ENCODE measurements around the gene WDR47.
"Not testable (repeated sequence)": the region's sequence is repeated elsewhere in the genome, so short reads cannot be mapped to it uniquely, and the experiment has no call there.

Gene WDR47

GRCh38 chr1:109059026-109059425, 17.1 kb upstream of the WDR47 start:
- DNase-seq = no peak
- in situ Hi-C loops (cut with MboI; ENCODE audit: low pct_unique_long_range_greater_than_20kb, low sequenced_read_pairs) = no loop called here

- no peak for DNase-seq
- in situ Hi-C loops (cut with MboI; ENCODE audit: low pct_unique_long_range_greater_than_20kb, low sequenced_read_pairs) = no loop called here
Observed at GRCh38 chr1:109056064-109056463, 14.2 kb upstream of the WDR47 start.

DNA sequence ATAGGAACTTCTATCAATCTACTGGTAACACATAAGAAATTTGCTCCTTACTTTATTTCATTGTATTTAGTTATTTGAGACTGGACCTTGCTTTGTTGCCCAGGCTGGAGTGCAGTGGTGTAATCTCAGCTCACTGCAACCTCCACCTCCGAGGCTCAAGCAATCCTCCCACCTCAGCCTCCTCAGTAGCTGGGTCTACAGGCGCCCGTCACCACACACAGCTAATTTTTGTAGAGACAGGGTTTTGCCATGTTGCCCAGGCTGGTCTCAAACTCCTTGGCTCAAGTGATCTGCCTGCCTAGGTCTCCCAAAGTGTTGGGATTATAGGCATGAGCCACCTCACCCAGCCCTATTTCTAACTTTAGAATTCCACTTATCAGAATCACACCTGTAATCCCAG, 10.2 kb upstream of the WDR47 start:
- in situ Hi-C loops (cut with MboI; ENCODE audit: low pct_unique_long_range_greater_than_20kb, low sequenced_read_pairs); DNase-seq: not testable (repeated sequence)

DNA sequence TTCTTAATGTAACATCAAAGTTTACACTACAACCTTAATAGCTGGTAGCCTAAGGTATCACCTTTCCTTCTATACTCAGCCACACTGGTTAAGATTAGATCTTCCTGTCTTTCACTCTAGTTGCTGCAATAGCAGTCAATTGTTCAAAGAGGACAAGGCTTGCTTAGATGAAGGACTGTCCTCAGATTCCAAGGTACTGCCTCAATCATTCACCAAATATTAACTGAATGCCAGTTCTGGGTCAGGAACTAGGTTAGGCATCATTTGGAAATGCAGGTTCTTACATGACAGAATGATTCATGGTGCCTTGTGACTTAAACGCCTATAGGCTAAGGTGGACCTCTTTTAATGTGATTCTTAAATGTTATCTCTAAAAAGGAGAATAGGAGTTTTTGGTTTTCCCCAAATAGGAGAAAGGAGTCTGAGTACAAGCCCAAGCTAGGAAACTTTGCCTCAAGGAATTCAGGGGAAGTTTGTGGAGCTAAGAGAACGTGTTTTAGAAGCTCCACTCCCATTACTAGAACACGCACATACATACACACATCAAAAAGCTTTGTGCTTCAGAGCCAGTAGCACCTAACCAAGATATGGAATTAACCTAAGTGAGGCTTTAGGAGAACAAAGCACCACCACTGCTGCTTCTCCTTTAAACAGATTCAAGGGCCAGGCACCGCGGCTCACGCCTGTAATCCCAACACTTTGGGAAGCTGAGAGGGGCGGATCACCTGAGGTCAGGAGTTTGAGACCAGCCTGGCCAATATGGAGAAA, 8.5 kb upstream of the WDR47 start:
- DNase-seq = no peak
- in situ Hi-C loops (cut with MboI; ENCODE audit: low pct_unique_long_range_greater_than_20kb, low sequenced_read_pairs) = no loop called here

GRCh38 chr1:109048335-109048734, 6.4 kb upstream of the WDR47 start:
- DNase-seq = no peak
- in situ Hi-C loops (cut with MboI; ENCODE audit: low pct_unique_long_range_greater_than_20kb, low sequenced_read_pairs) = no loop called here

DNA sequence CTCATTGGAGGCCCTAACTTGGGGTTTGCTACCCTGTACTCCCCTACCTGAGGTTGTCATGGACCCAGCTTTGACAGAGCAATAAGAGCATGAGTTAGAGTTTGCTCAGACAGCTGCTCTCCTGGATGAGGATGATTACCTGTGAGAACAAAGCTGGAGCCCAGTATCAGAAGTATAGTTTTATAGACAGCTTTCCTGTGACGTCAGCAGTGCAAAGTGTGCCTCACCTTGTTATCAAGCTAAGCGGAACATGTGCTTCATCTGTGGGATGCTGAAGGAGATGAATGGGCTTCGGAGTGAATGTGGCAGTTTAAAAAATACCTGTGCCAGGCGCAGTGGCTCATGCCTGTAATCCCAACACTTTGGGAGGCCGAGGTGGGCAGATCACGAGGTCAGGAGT, 5.4 kb upstream of the WDR47 start:
- in situ Hi-C loops (cut with MboI; ENCODE audit: low pct_unique_long_range_greater_than_20kb, low sequenced_read_pairs) = no loop called here

DNA sequence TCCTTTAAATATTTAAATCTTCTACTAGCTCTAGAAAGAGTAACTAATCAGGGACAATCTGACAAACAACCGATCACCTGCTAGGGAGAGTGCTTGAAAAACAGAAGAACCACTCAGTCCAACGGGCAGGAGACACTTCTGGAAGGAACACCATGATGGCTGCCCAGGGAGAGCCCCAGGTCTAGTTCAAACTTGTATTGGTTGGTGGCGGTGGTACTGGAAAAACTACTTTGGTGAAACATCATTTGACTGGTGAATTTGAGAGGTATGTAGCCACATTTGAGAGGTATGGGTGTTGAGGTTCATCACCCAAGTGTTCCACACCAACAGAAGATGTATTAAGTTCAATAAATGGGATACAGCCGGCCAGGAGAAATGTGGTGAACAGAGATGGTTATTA, 4.8 kb upstream of the WDR47 start:
- no peak for DNase-seq
- in situ Hi-C loops (cut with MboI; ENCODE audit: low pct_unique_long_range_greater_than_20kb, low sequenced_read_pairs) = no loop called here

More for the DNA sequence above, 5.4 kb upstream of the WDR47 start:
- no peak for DNase-seq

DNA sequence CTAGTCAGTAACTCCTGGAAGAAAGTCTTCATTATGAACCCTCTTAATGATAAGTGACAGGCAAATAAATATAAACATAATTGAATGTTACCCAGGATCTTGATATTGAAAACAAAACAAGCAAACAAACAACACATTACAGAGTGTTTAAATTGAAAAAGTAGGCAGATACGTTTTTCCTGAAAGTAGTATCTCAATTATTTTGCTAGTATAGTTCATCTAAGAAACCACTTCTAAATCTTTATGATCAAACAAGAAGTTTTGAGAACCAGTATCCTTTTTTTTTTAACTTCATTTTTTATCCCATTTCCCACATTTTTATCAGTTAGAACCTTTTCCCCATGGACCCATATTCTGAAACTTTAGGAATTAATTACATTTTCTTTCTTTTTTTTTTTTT, 3.7 kb upstream of the WDR47 start:
- in situ Hi-C loops (cut with MboI; ENCODE audit: low pct_unique_long_range_greater_than_20kb, low sequenced_read_pairs) = no loop called here
- no peak for DNase-seq

GRCh38 chr1:109040989-109041620, 797 bp downstream of the WDR47 start:
- in situ Hi-C loops (cut with MboI; ENCODE audit: low pct_unique_long_range_greater_than_20kb, low sequenced_read_pairs) = no loop called here
- peak; percentile 45 for DNase-seq

DNA sequence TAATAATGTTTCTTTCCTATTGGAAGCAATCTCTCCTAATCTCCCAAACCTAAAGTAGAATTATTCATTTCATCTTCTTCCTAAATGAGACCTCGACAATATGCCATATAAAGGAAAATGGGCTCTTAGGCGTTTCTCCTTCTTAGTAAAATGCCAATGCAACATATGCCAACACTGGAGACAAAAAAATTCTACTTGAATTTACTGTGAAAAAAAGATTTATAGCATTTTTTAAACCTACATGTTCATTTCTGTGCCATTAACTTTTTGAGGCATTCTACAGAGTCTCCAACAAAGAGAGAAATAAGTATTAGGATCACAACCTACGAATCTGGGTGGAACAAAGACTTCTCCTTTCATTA, 1.3 kb downstream of the WDR47 start:
- in situ Hi-C loops (cut with MboI; ENCODE audit: low pct_unique_long_range_greater_than_20kb, low sequenced_read_pairs) = no loop called here
- peak; percentile 36 for DNase-seq

DNA sequence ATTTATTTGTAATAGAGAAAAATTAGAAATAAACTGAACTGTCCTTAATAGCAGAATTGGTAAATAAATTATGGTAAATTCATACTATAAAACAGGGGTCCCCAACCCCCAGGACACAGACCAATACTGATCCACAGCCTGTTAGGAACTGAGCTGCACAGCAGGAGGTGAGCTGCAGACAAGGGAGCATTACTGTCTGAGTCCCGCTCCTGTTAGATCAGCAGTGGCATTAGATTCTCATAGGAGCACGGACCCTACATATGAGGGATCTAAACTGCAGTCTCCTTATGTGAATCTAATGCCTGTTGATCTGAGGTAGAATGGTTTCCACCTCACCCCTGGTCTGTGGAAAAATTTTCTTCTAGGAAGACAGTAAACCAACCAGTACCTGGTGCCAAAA, 7.5 kb downstream of the WDR47 start:
- DNase-seq = no peak
- in situ Hi-C loops (cut with MboI; ENCODE audit: low pct_unique_long_range_greater_than_20kb, low sequenced_read_pairs) = no loop called here

GRCh38 chr1:109029493-109029892, 12.4 kb downstream of the WDR47 start:
- DNase-seq; in situ Hi-C loops (cut with MboI; ENCODE audit: low pct_unique_long_range_greater_than_20kb, low sequenced_read_pairs): not testable (repeated sequence)

DNA sequence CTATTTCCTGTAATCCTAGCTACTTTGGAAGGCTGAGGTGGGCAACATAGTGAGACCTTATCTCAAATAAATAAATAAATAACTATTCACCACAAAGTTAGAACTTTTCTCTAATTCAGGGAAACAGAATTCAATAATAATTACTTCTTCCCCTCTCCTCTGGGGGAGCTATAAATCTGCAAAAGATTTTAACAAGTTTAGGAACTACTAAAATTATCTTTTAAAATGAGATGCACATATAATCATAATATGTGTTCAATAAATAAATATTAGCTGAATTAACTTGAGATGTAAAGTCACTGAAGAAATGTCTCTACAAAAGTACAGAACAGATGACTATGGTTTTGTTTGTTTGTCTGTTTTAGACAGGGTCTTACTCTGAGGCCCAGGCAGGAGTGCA, 14.1 kb downstream of the WDR47 start:
- in situ Hi-C loops (cut with MboI; ENCODE audit: low pct_unique_long_range_greater_than_20kb, low sequenced_read_pairs) = no loop called here
- peak; percentile 17 for DNase-seq

DNA sequence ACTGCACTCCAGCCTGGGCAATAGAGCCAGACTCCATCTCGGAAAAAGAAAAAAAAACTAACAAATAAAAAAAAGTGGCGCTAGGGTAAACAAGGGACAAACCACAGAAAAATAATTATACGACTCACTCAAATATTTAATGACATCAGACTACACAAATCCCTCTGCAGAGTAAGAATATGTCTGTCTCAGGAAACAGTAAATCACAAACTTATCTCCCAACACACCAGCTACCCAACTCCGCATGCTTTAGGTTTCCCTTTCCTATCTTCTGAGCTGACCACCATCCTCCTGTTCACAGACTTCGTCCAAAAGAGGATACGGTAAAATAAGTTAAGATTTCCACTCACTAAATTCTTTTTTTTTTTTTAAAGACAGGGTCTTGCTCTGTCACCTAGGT, 16.2 kb downstream of the WDR47 start:
- in situ Hi-C loops (cut with MboI; ENCODE audit: low pct_unique_long_range_greater_than_20kb, low sequenced_read_pairs) = no loop called here
- DNase-seq = no peak

- DNase-seq = no peak
- in situ Hi-C loops (cut with MboI; ENCODE audit: low pct_unique_long_range_greater_than_20kb, low sequenced_read_pairs) = no loop called here
Observed at GRCh38 chr1:109024646-109025045, 17.3 kb downstream of the WDR47 start.

- in situ Hi-C loops (cut with MboI; ENCODE audit: low pct_unique_long_range_greater_than_20kb, low sequenced_read_pairs) = no loop called here
- no peak for DNase-seq
Observed at GRCh38 chr1:109020693-109021257, 21.1 kb downstream of the WDR47 start.

DNA sequence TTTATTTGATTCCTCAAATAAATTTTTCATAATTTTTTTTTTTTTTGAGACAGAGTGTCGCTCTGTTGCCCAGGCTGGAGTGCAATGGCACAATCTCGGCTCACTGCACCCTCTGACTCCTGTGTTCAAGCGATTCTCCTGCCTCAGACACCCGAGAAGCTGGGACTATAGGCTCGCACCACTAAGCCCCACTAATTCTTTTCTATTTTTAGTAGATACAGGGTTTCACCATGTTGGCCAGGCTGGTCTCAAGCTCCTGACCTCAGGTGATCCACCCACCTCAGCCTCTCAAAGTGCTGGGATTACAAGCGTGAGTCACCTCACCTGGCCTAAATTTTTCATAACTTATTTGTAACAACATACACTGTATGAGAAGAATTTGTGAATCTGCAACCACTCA, 24.2 kb downstream of the WDR47 start:
- DNase-seq; in situ Hi-C loops (cut with MboI; ENCODE audit: low pct_unique_long_range_greater_than_20kb, low sequenced_read_pairs): not testable (repeated sequence)

- DNase-seq = no peak
- in situ Hi-C loops (cut with MboI; ENCODE audit: low pct_unique_long_range_greater_than_20kb, low sequenced_read_pairs) = no loop called here
Observed at GRCh38 chr1:109017134-109017533, 24.8 kb downstream of the WDR47 start.

DNA sequence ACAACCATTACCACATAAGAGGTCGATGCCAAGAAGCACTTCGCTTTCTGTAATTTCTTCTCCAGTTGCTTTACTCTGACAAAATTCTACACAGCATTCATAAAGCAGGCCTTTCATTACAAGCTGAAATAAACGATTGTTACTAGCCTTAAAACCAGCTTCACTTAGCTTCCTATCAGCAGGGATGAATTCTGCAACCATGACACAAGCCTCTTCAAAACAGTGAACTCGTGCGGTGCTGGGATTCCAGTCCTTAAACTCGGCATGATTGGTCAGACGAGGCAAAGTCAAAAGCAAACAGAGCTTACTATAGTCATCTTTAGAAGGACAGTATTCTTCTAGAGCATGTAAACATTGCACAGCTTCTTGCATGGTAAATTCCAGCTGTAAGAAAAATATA, 30.6 kb downstream of the WDR47 start:
- no peak for DNase-seq
- in situ Hi-C loops (cut with MboI; ENCODE audit: low pct_unique_long_range_greater_than_20kb, low sequenced_read_pairs) = no loop called here

- DNase-seq; in situ Hi-C loops (cut with MboI; ENCODE audit: low pct_unique_long_range_greater_than_20kb, low sequenced_read_pairs): not testable (repeated sequence)
Observed at GRCh38 chr1:108996622-108997021, 45.3 kb downstream of the WDR47 start.

- in situ Hi-C loops (cut with MboI; ENCODE audit: low pct_unique_long_range_greater_than_20kb, low sequenced_read_pairs) = no loop called here
- no peak for DNase-seq
Observed at GRCh38 chr1:108983114-108983513, 58.8 kb downstream of the WDR47 start.

Data from KBM-7 (cell line).